Adrenal gland (tissue), 12 donors: ENCODE data around the gene IL17RC. TPM values are rescaled to one million over a fixed set of nuclear protein-coding genes. Genes with fewer than 3 reads are reported as not detected.

ENCODE experiments used
- DNase-seq, 7 donors: peaks; one replicate each; pipeline ENCODE4 v3.0.0-alpha.2; 2019 to 2020
- H3K27ac ChIP-seq, 5 donors: fragments of 200-600 bp; sonication (generic) in 4 of 5; 1 replicate in 3 of 5; 2 replicates in 2 of 5; pipeline versions ENCODE4 v1.5.1 to v1.8.0; 2016 to 2020; ENCODE audit warnings: mild to moderate bottlenecking in 1 of 5
- H3K27me3 ChIP-seq: fragments of 200-600 bp; 2 replicates; pipeline ENCODE4 v1.8.0; 2021
- H3K36me3 ChIP-seq, 2 donors: fragments of 200-600 bp; replicated peaks in 1 of 2; 1 replicate in 1 of 2; 2 replicates in 1 of 2; pipeline versions ENCODE4 v1.5.1 to v1.8.0; 2018 to 2022
- H3K4me1 ChIP-seq, 2 donors: fragments of 200-600 bp; replicated peaks in 1 of 2; 1 replicate in 1 of 2; 2 replicates in 1 of 2; pipeline versions ENCODE4 v1.5.1 to v1.8.0; 2018 to 2021
- H3K4me3 ChIP-seq, 4 donors: fragments of 200-600 bp; sonication (generic) in 3 of 4; one replicate each; pipeline ENCODE4 v1.5.1; 2016 to 2018
- H3K9me3 ChIP-seq, 3 donors: fragments of 200-600 bp; sonication (generic) in 1 of 3; replicated peaks in 1 of 3; 1 replicate in 2 of 3; 2 replicates in 1 of 3; pipeline versions ENCODE4 v1.5.1 to v1.8.0; 2016 to 2021
- CTCF ChIP-seq, 6 experiments: fragments of 450-650 bp in 4 of 6; fragments of 200-600 bp in 2 of 6; sonication (generic) in 1 of 6; IDR thresholded peaks; 1 replicate in 5 of 6; 2 replicates in 1 of 6; pipeline versions ENCODE4 v1.5.1 to v1.8.0; 2016 to 2021; ENCODE audit warnings: antibody characterized with exemption in 6 of 6, mild to moderate bottlenecking in 2 of 6, moderate library complexity in 1 of 6
- POLR2A ChIP-seq, 2 donors: fragments of 450-650 bp; IDR thresholded peaks; one replicate each; pipeline ENCODE4 v1.6.1; 2017; ENCODE audit warnings: antibody characterized with exemption in 2 of 2, mild to moderate bottlenecking in 2 of 2, moderate library complexity in 1 of 2
- WGBS, 4 donors: extraction: QIAGEN DNeasy Blood & Tissue Kit in 2 of 4; methylation state at CpG; one replicate each; pipeline versions ENCODE4 v1.1.5 to v1.1.7; 2013 to 2017; 5-methylcytosine and 5-hydroxymethylcytosine counted together
- intact Hi-C, 2 donors: fragments of 100-400 bp; cut with DNase I; formaldehyde crosslinking; loops; one replicate each; pipeline versions ENCODE4 v1.14.1 to v1.15.0; 2022 to 2023
- polyA plus RNA-seq, 3 donors: library from polyadenylated mRNA; stranded (reverse); fragments of 200-250 nt in 2 of 3; fragments of 350-450 nt in 1 of 3; fragmentation: Illumina TruSeq in 1 of 3; extraction: RNeasy Lipid Tissue Mini Kit (QIAGEN cat#74804) in 1 of 3; gene quantifications; one replicate each; pipeline ENCODE4 v1.2.3, GENCODE V29; 2013 to 2014
- total RNA-seq, 9 donors: library from RNA; depleted of rRNA in 4 of 9; stranded (reverse); fragments of >200 nt in 4 of 9; fragments of 120-200 nt in 1 of 9; fragmentation: NEBNext Ultra II Directional in 1 of 9; extraction: Animal tissue kit (Norgen Biotek cat#: 25700) in 1 of 9; gene quantifications; one replicate each; pipeline versions ENCODE4 v1.1.0 to v1.2.4, GENCODE V29; 2013 to 2023
- donor health status: healthy with polysubstance abuse.
- donor health status: Bipolar disorder and iron deficiency.
- donor health status: DM: yes; HTN: yes; CAD: no.
- donor health status: DM: no; HTN: no; CAD: no.
- donor health status: DM: no; HTN: no; CAD: no.
- donor health status: DM: yes; HTN: yes; CAD: no.

The IL17RC gene
- total and polyA plus RNA-seq, 12 donors = 20.5 to 283 (median 90.4) TPM

- no peaks in the 10 kb centered on the region for H3K27me3 ChIP-seq
- no peak overlapping the region for H3K4me3 ChIP-seq
- no peak overlapping the region for H3K27ac ChIP-seq
- no peaks in the 10 kb centered on the region for H3K9me3 ChIP-seq
- H3K36me3 ChIP-seq = peaks cover 0 to 13% of the 10 kb centered on the region in 2 donors
- WGBS, 4 donors = 88 to 94% (median 92%) methylated on average over 4 of the region's 4 CpGs
- intact Hi-C loops = loop anchor here in 1 of 2 donors (10.0 kb wide), 1 partner anchor 217 kb away; no protein-coding TSS in a partner anchor
- peaks cover 0 to 13% of the 10 kb centered on the region in 2 donors for H3K4me1 ChIP-seq
- TF ChIP-seq POLR2A (IDR thresholded peaks at IDR 0.05) = no peak
- TF ChIP-seq CTCF (IDR thresholded peaks at IDR 0.05) = no peak
- no peak for DNase-seq
Measured at GRCh38 chr3:9942164-9942563, 25.3 kb downstream of the IL17RC start.

- Histone ChIP-seq H3K27me3 (no peaks in the 10 kb centered on the region), H3K36me3 (peaks cover 0 to 4% of the 10 kb centered on the region in 2 donors), H3K4me3 (no peak overlapping the region), H3K27ac (no peak overlapping the region), H3K4me1 (peaks cover 5 to 23% of the 10 kb centered on the region in 2 donors), H3K9me3 (no peaks in the 10 kb centered on the region)
- 87 to 89% (median 88%) methylated on average over 8 to 11 of the region's 11 CpGs for WGBS, 4 donors
- DNase-seq = no peak
- intact Hi-C loops = loop anchor here in 1 of 2 donors (10.0 kb wide), 1 partner anchor 218 kb away; no protein-coding TSS in a partner anchor
- TF ChIP-seq POLR2A (IDR thresholded peaks at IDR 0.05) = no peak
- no peak for TF ChIP-seq CTCF (IDR thresholded peaks at IDR 0.05)
Measured at GRCh38 chr3:9942934-9943690, 26.2 kb downstream of the IL17RC start.

- TF ChIP-seq CTCF (IDR thresholded peaks at IDR 0.05) (no peak), POLR2A (IDR thresholded peaks at IDR 0.05) (no peak)
- Histone ChIP-seq H3K4me3 (no peak overlapping the region), H3K9me3 (no peaks in the 10 kb centered on the region), H3K27ac (no peak overlapping the region), H3K36me3 (no peaks in the 10 kb centered on the region), H3K27me3 (no peaks in the 10 kb centered on the region), H3K4me1 (peaks cover 5 to 24% of the 10 kb centered on the region in 2 donors)
- no peak for DNase-seq
- 89 to 98% (median 90%) methylated on average over 6 to 11 of the region's 11 CpGs for WGBS, 4 donors
- intact Hi-C loops = loop anchor here in 1 of 2 donors (10.0 kb wide), 1 partner anchor 219 kb away; no protein-coding TSS in a partner anchor
Measured at GRCh38 chr3:9944271-9944670, 27.4 kb downstream of the IL17RC start.

- Histone ChIP-seq H3K4me3 (no peak overlapping the region), H3K4me1 (peaks cover 5 to 24% of the 10 kb centered on the region in 2 donors), H3K27me3 (no peaks in the 10 kb centered on the region), H3K27ac (no peak overlapping the region), H3K9me3 (no peaks in the 10 kb centered on the region), H3K36me3 (no peaks in the 10 kb centered on the region)
- 83 to 94% (median 87%) methylated on average over 8 to 10 of the region's 10 CpGs for WGBS, 4 donors
- TF ChIP-seq POLR2A (IDR thresholded peaks at IDR 0.05) (no peak), CTCF (IDR thresholded peaks at IDR 0.05) (no peak)
- no peak for DNase-seq
- intact Hi-C loops = loop anchor here in 1 of 2 donors (10.0 kb wide), 1 partner anchor 221 kb away; no protein-coding TSS in a partner anchor
Measured at GRCh38 chr3:9945358-9945757, 28.5 kb downstream of the IL17RC start.
